Activated naive CD8-positive, alpha-beta T cell treated with anti-CD3 and anti-CD28 coated beads, Interleukin-2, amount 50 U/mL, for 24 hours (primary cell): ENCODE measurements around the gene CAMSAP1.

Experiments used
- ATAC-seq: fragments of 150-1000 bp; cut with Tn5 transposase; one replicate; pipeline ENCODE4 v1.10.0; 2021
- DNase-seq: peaks from one replicate; pipeline ENCODE4 v3.0.0; 2021
- H3K27ac Mint-ChIP-seq: one replicate; pipeline ENCODE4 v1.8.0; 2021; ENCODE audit warnings: mild to moderate bottlenecking, mixed read lengths
- H3K27me3 Mint-ChIP-seq: one replicate; pipeline ENCODE4 v1.8.0; 2021; ENCODE audit warnings: mixed read lengths
- H3K36me3 Mint-ChIP-seq: one replicate; pipeline ENCODE4 v1.8.0; 2021; ENCODE audit warnings: low read depth, mixed read lengths
- H3K4me1 Mint-ChIP-seq: one replicate; pipeline ENCODE4 v1.8.0; 2021; ENCODE audit warnings: mixed read lengths
- H3K4me3 Mint-ChIP-seq: one replicate; pipeline ENCODE4 v1.8.0; 2021; ENCODE audit warnings: mild to moderate bottlenecking, moderate library complexity, mixed read lengths
- H3K9me3 Mint-ChIP-seq: one replicate; pipeline ENCODE4 v1.8.0; 2021; ENCODE audit warnings: mixed read lengths

Gene CAMSAP1

GRCh38 chr9:135835131-135835530 is 72.2 kb downstream of the CAMSAP1 start:
- peaks cover 11% of the 10 kb centered on the region for H3K36me3 Mint-ChIP-seq
- DNase-seq: no peak
- no peaks in the 10 kb centered on the region for H3K9me3 Mint-ChIP-seq
- no peak for ATAC-seq
- no peak overlapping the region for H3K27ac Mint-ChIP-seq
- no peak overlapping the region for H3K4me3 Mint-ChIP-seq
- H3K4me1 Mint-ChIP-seq: no peaks in the 10 kb centered on the region
- H3K27me3 Mint-ChIP-seq: no peaks in the 10 kb centered on the region

GRCh38 chr9:135833864-135834263 is 73.5 kb downstream of the CAMSAP1 start:
- Mint-ChIP-seq H3K4me3 (no peak overlapping the region), H3K36me3 (peaks cover 18% of the 10 kb centered on the region), H3K4me1 (no peaks in the 10 kb centered on the region), H3K27ac (no peak overlapping the region), H3K27me3 (no peaks in the 10 kb centered on the region), H3K9me3 (peaks cover 4% of the 10 kb centered on the region)
- no peak for ATAC-seq
- no peak for DNase-seq

GRCh38 chr9:135830496-135830895 is 76.8 kb downstream of the CAMSAP1 start:
- Mint-ChIP-seq H3K4me1 (peaks cover 4% of the 10 kb centered on the region), H3K4me3 (no peak overlapping the region), H3K36me3 (peaks cover 28% of the 10 kb centered on the region), H3K27me3 (no peaks in the 10 kb centered on the region), H3K27ac (no peak overlapping the region), H3K9me3 (peaks cover 8% of the 10 kb centered on the region)
- DNase-seq: no peak
- no peak for ATAC-seq

- Mint-ChIP-seq H3K27ac (peak overlapping the region; percentile 0), H3K4me1 (peaks cover 11% of the 10 kb centered on the region), H3K4me3 (no peak overlapping the region), H3K9me3 (peaks cover 8% of the 10 kb centered on the region), H3K27me3 (no peaks in the 10 kb centered on the region), H3K36me3 (peaks cover 30% of the 10 kb centered on the region)
- no peak for ATAC-seq
- DNase-seq: no peak
Observed at GRCh38 chr9:135828656-135829055, 78.7 kb downstream of the CAMSAP1 start.

GRCh38 chr9:135827866-135828580 is 79.3 kb downstream of the CAMSAP1 start:
- H3K27ac Mint-ChIP-seq: no peak overlapping the region
- H3K36me3 Mint-ChIP-seq: peaks cover 30% of the 10 kb centered on the region
- no peak overlapping the region for H3K4me3 Mint-ChIP-seq
- peaks cover 11% of the 10 kb centered on the region for H3K4me1 Mint-ChIP-seq
- H3K27me3 Mint-ChIP-seq: no peaks in the 10 kb centered on the region
- no peak for ATAC-seq
- DNase-seq: no peak
- H3K9me3 Mint-ChIP-seq: peaks cover 8% of the 10 kb centered on the region

GRCh38 chr9:135827301-135827700 is 80.0 kb downstream of the CAMSAP1 start:
- peaks cover 8% of the 10 kb centered on the region for H3K9me3 Mint-ChIP-seq
- H3K36me3 Mint-ChIP-seq: peaks cover 37% of the 10 kb centered on the region
- no peaks in the 10 kb centered on the region for H3K27me3 Mint-ChIP-seq
- H3K4me1 Mint-ChIP-seq: peaks cover 11% of the 10 kb centered on the region
- ATAC-seq: no peak
- DNase-seq: no peak
- no peak overlapping the region for H3K4me3 Mint-ChIP-seq
- no peak overlapping the region for H3K27ac Mint-ChIP-seq

- no peak overlapping the region for H3K27ac Mint-ChIP-seq
- H3K4me1 Mint-ChIP-seq: peaks cover 11% of the 10 kb centered on the region
- H3K36me3 Mint-ChIP-seq: peaks cover 45% of the 10 kb centered on the region
- no peak overlapping the region for H3K4me3 Mint-ChIP-seq
- peaks cover 8% of the 10 kb centered on the region for H3K9me3 Mint-ChIP-seq
- no peaks in the 10 kb centered on the region for H3K27me3 Mint-ChIP-seq
- DNase-seq: no peak
- no peak for ATAC-seq
Observed at GRCh38 chr9:135826188-135826545, 81.2 kb downstream of the CAMSAP1 start.

- H3K27ac Mint-ChIP-seq: no peak overlapping the region
- DNase-seq (no peak), ATAC-seq (no peak)
- peaks cover 47% of the 10 kb centered on the region for H3K36me3 Mint-ChIP-seq
- peaks cover 8% of the 10 kb centered on the region for H3K9me3 Mint-ChIP-seq
- no peak overlapping the region for H3K4me3 Mint-ChIP-seq
- no peaks in the 10 kb centered on the region for H3K27me3 Mint-ChIP-seq
- H3K4me1 Mint-ChIP-seq: peaks cover 11% of the 10 kb centered on the region
Observed at GRCh38 chr9:135825435-135826187, 81.7 kb downstream of the CAMSAP1 start.

- no peak for ATAC-seq
- Mint-ChIP-seq H3K27ac (no peak overlapping the region), H3K4me1 (peaks cover 8% of the 10 kb centered on the region), H3K4me3 (no peak overlapping the region), H3K9me3 (no peaks in the 10 kb centered on the region), H3K27me3 (no peaks in the 10 kb centered on the region), H3K36me3 (peaks cover 40% of the 10 kb centered on the region)
- DNase-seq: no peak
Observed at GRCh38 chr9:135823036-135823435, 84.3 kb downstream of the CAMSAP1 start.

- DNase-seq (no peak), ATAC-seq (no peak)
- H3K4me3 Mint-ChIP-seq: no peak overlapping the region
- peaks cover 40% of the 10 kb centered on the region for H3K36me3 Mint-ChIP-seq
- no peaks in the 10 kb centered on the region for H3K27me3 Mint-ChIP-seq
- no peaks in the 10 kb centered on the region for H3K9me3 Mint-ChIP-seq
- no peak overlapping the region for H3K27ac Mint-ChIP-seq
- peaks cover 8% of the 10 kb centered on the region for H3K4me1 Mint-ChIP-seq
Observed at GRCh38 chr9:135822374-135822755, 85.0 kb downstream of the CAMSAP1 start.

GRCh38 chr9:135821733-135822373 is 85.5 kb downstream of the CAMSAP1 start:
- Mint-ChIP-seq H3K36me3 (peaks cover 41% of the 10 kb centered on the region), H3K4me1 (peaks cover 8% of the 10 kb centered on the region), H3K27me3 (no peaks in the 10 kb centered on the region), H3K27ac (no peak overlapping the region), H3K4me3 (no peak overlapping the region), H3K9me3 (no peaks in the 10 kb centered on the region)
- no peak for DNase-seq
- no peak for ATAC-seq

GRCh38 chr9:135821116-135821515 is 86.2 kb downstream of the CAMSAP1 start:
- H3K4me3 Mint-ChIP-seq: no peak overlapping the region
- no peaks in the 10 kb centered on the region for H3K9me3 Mint-ChIP-seq
- H3K27ac Mint-ChIP-seq: no peak overlapping the region
- peaks cover 12% of the 10 kb centered on the region for H3K4me1 Mint-ChIP-seq
- peaks cover 43% of the 10 kb centered on the region for H3K36me3 Mint-ChIP-seq
- ATAC-seq (no peak), DNase-seq (no peak)
- H3K27me3 Mint-ChIP-seq: no peaks in the 10 kb centered on the region

- H3K9me3 Mint-ChIP-seq: no peaks in the 10 kb centered on the region
- no peaks in the 10 kb centered on the region for H3K27me3 Mint-ChIP-seq
- DNase-seq: no peak
- no peak for ATAC-seq
- H3K4me3 Mint-ChIP-seq: no peak overlapping the region
- H3K36me3 Mint-ChIP-seq: peaks cover 45% of the 10 kb centered on the region
- no peak overlapping the region for H3K27ac Mint-ChIP-seq
- H3K4me1 Mint-ChIP-seq: peaks cover 14% of the 10 kb centered on the region
Observed at GRCh38 chr9:135820661-135821060, 86.7 kb downstream of the CAMSAP1 start.

GRCh38 chr9:135819905-135820304 is 87.4 kb downstream of the CAMSAP1 start:
- no peak for ATAC-seq
- no peaks in the 10 kb centered on the region for H3K27me3 Mint-ChIP-seq
- DNase-seq: no peak
- H3K9me3 Mint-ChIP-seq: no peaks in the 10 kb centered on the region
- no peak overlapping the region for H3K4me3 Mint-ChIP-seq
- peaks cover 45% of the 10 kb centered on the region for H3K36me3 Mint-ChIP-seq
- H3K27ac Mint-ChIP-seq: no peak overlapping the region
- H3K4me1 Mint-ChIP-seq: peaks cover 7% of the 10 kb centered on the region
